GM12874 (cell line): ENCODE measurements around the gene BDKRB1.

Experiments
- TF ChIP-seq, protein P1 (sequence below): IDR thresholded peaks from 2 replicates; pipeline ENCODE4 v1.5.1; 2011; ENCODE audit warnings: low read depth, mild to moderate bottlenecking, control low read depth, low read length, moderate library complexity; ENCODE audit not compliant: insufficient read depth

BDKRB1 gene

DNA sequence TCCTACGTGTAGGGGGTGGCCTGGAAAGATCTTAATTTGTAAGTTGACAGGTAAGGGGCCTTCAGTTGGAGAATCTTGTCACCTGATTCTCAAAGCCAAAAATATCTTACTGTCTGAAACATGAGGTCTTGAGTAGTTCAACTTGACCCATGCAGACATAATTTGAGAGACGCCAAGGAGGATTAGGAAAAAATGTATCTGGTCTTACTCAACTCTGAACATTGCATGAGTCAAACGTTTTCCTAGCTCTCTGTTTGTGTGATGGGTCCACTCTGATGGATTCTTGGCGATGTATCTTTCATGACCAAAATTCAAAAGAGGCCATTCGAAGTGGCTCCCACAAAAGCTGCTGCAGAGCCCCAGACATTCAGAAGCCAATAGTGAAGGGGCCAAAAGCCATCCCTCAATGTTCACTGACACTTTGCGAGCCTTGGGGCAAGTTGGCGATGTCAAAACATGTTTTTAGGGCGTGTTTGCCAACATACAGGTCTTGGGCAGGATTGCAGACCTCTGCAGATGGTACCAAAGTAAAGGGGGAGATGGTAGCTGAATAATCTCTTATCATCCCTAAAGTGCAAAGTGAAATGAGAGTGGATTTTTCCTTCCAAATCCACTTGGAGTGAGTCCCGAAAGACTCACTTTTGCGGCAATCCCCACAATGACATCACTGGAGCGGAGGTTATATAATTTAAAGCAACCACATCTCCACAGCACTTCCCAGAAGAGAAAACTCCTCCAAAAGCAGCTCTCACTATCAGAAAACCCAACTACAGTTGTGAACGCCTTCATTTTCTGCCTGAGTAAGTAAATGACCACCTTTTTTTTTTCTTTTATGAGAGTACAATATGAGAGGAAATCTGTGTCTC lies at the start of gene BDKRB1:
BDKRB1 (plus strand) TSS at position 710 of the 866 bp plus-strand sequence. CDS start 7,473 bp downstream, outside the sequence.
- TF ChIP-seq, protein P1, sequence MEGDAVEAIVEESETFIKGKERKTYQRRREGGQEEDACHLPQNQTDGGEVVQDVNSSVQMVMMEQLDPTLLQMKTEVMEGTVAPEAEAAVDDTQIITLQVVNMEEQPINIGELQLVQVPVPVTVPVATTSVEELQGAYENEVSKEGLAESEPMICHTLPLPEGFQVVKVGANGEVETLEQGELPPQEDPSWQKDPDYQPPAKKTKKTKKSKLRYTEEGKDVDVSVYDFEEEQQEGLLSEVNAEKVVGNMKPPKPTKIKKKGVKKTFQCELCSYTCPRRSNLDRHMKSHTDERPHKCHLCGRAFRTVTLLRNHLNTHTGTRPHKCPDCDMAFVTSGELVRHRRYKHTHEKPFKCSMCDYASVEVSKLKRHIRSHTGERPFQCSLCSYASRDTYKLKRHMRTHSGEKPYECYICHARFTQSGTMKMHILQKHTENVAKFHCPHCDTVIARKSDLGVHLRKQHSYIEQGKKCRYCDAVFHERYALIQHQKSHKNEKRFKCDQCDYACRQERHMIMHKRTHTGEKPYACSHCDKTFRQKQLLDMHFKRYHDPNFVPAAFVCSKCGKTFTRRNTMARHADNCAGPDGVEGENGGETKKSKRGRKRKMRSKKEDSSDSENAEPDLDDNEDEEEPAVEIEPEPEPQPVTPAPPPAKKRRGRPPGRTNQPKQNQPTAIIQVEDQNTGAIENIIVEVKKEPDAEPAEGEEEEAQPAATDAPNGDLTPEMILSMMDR = no peak

DNA sequence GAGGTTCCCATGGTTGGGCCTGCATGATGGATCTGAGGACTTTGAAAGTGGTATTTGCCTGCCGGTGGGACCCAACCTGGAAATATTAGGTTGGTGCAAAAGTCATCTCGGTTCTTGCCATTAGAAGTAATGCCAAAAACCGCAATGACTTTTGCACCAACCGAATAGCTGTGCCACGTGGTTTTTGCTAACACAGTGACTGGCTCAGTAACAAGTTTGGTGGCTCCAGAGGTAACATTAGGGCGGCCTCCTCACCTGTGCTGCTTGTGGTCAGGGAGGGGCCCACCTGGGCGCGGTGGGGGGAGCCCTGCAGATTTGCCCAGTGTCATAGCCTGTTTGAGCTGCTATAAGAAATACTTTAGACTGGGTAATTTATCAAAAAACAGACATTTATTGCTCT lies 49.5 kb upstream of the BDKRB1 start:
- TF ChIP-seq, protein P1 = no peak

DNA sequence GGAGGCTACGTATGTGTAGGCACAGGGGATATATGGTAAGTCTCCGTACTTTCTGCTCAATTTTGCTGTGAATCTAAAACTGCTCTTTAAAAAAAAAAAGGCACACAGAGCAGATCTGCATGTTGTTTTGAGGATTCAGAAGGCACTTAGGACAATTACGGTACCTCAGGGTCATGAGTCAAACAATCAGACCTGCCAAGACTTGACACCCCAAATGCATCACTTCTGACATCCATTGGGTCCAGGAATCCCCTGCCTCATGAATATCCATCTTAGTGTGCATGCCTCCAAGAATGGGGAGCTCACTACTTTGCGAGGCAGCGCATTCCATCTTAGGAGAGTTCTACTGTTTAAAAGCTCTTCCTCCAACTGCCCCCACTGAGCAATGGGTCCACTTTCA lies 48.3 kb upstream of the BDKRB1 start:
- TF ChIP-seq, protein P1 = no peak

DNA sequence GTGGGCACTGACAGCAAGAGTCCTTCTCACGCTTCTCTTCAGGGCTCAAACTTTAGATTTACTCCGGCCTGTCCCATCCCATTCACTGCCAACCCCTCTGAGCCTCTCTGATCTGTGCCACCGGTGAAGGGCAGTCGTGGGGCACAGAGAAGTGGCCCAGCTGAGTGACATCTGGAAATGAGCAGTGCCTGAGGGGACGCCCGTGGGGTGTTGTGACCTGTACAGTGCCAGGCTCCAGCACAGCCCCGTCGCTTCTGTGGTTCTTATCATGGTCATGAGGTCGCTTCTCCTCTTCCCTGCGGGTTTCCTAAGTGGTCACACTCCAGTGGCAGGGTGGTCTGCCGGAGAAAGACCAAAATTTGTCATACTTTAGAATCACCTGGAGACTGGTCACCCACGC lies 47.3 kb upstream of the BDKRB1 start:
- TF ChIP-seq, protein P1 = no peak

DNA sequence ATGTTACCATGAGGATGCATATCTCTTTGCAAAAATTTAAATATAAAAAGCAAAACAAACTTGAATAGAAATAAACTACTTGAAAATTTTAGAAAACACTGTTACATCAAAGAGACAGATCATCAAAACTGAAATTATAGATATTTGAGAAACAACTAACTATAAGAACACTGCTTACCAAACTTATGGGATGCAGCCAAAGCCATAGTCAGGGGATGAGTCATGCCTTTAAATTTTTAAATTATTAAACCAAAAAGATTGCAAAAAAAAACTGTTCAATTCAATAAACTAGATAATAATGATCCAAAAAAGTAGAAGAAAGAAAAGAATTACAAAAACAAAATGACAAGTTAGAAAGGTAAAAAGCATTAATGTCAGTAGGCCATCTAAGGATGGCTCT lies 43.9 kb upstream of the BDKRB1 start:
- TF ChIP-seq, protein P1 = no peak

DNA sequence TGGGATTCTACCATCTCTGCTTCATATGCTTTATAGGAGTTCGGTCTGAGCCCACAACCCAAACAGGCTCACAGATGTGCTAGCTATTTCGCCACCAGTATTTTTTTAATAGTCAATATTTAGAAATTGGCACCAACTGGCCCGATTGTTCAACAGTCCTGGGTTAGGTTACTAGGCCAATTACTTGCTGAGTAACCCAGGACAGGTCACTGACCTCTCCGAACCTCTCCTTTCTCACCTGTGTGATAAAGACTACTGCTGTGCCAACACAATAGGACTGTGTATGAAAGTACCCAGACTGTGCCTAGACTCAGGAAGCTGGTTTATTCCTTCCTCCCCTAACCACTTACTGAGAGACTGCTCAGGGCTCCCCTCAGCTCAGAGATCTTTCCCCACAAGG lies 43.1 kb upstream of the BDKRB1 start:
- TF ChIP-seq, protein P1 = no peak

DNA sequence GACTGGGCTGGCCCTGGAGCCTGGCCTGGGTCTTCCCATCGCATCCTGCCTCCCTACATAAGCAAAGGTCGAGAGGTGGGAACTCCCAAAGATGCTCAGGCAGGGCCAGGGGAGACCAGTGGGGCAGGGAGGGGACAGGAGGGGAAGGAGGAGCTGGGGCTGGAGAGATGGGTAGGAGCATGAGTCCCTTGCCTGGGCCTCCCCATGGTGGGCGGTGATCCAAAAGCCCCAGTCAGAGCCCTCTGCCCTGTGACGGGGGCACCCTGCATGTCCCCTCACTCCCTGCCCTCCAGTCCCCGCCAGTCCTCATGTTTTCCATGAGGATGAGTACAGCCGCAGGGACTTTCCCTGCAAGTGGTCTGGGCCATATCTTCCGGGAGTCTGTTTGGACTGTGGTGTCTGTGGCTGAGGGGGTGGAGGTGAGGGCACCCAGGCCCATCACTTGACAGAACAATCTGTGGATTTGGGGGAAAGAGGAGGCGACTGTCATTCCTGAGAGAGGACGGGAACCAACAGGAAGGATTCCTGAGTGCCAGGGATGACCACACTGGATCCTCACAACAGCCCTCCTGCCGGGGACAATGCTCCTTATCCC lies 42.0 kb upstream of the BDKRB1 start:
- TF ChIP-seq, protein P1 = no peak
